Skeletal muscle satellite cell (primary cell): ENCODE data around the gene SF3B4.
"Not testable (repeated sequence)": the region's sequence is repeated elsewhere in the genome, so short reads cannot be mapped to it uniquely, and the experiment has no call there.

Experiments used
- H3K27me3 ChIP-seq: 2 replicates; pipeline ENCODE4 v1.7.0; 2013; ENCODE audit warnings: low read length; ENCODE audit not compliant: control insufficient read depth, insufficient read depth
- H3K36me3 ChIP-seq: 2 replicates; pipeline ENCODE4 v1.7.0; 2013; ENCODE audit warnings: mild to moderate bottlenecking, control low read depth, low read length; ENCODE audit not compliant: insufficient read depth
- H3K4me1 ChIP-seq: 2 replicates; pipeline ENCODE4 v1.7.0; 2013; ENCODE audit warnings: low read length; ENCODE audit not compliant: control insufficient read depth, insufficient read depth
- H3K4me2 ChIP-seq: 2 replicates; pipeline ENCODE4 v1.7.0; 2013; ENCODE audit warnings: mild to moderate bottlenecking, low read length
- H3K4me3 ChIP-seq: 2 replicates; pipeline ENCODE4 v1.7.0; 2013; ENCODE audit warnings: low read length
- H3K9ac ChIP-seq: 2 replicates; pipeline ENCODE4 v1.7.0; 2013; ENCODE audit warnings: mild to moderate bottlenecking, low read depth, low read length, moderate library complexity
- H3K9me3 ChIP-seq: replicated peaks from 2 replicates; pipeline ENCODE4 v1.7.0; 2013; ENCODE audit warnings: mild to moderate bottlenecking, control low read depth, low read length

Gene SF3B4

DNA sequence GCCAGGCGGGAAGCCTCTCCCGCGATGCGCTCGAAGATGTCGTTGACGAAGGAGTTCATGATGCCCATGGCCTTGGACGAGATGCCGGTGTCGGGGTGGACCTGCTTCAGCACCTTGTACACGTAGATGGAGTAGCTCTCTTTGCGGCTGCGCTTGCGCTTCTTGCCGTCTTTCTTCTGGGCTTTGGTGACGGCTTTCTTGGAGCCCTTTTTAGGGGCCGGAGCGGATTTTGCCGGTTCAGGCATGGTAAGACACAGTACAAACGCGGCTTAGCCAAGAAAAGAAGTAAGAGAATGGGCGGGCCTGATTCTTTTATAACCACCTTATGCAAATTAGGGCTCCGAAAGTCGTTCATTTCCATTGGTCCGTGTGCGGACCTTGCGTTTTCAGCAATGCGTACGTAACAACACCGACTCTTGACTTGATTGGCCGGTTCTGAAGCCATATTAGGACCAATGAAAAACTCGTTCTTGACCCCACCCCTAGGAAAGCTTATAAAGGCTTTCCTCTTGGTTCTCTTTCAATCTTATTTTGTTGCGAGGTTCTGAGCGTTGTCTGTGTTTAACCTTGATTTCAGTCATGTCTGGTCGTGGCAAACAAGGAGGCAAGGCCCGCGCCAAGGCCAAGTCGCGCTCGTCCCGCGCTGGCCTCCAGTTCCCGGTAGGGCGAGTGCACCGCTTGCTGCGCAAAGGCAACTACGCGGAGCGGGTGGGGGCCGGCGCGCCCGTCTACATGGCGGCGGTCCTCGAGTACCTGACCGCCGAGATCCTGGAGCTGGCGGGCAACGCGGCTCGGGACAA is 41.0 kb downstream of the SF3B4 start:
- peak overlapping the region; percentile 95 for H3K9ac ChIP-seq
- H3K9me3 ChIP-seq: no peaks in the 10 kb centered on the region
- H3K27me3 ChIP-seq: no peaks in the 10 kb centered on the region
- H3K4me2 ChIP-seq: peak overlapping the region; percentile 86
- peak overlapping the region; percentile 74 for H3K4me3 ChIP-seq
- peaks cover 24% of the 10 kb centered on the region for H3K4me1 ChIP-seq
- H3K36me3 ChIP-seq: no peaks in the 10 kb centered on the region

DNA sequence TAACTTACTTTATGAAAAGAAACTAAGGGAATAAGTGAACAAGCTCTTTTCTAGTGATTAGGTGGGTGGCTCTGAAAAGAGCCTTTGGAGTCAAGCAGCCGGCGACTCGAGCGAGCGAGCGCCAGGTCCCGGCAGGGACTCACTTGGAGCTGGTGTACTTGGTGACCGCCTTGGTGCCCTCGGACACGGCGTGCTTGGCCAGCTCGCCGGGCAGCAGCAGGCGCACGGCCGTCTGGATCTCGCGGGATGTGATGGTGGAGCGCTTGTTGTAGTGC is 41.5 kb downstream of the SF3B4 start:
- H3K27me3 ChIP-seq, H3K36me3 ChIP-seq, H3K9me3 ChIP-seq: not testable (repeated sequence)
- peaks cover 24% of the 10 kb centered on the region for H3K4me1 ChIP-seq
- peak overlapping the region; percentile 86 for H3K4me2 ChIP-seq
- H3K9ac ChIP-seq: peak overlapping the region; percentile 95
- peak overlapping the region; percentile 73 for H3K4me3 ChIP-seq

- Histone ChIP-seq H3K9ac (peak overlapping the region; percentile 95), H3K4me2 (peak overlapping the region; percentile 86), H3K9me3 (no peaks in the 10 kb centered on the region), H3K27me3 (no peaks in the 10 kb centered on the region), H3K36me3 (no peaks in the 10 kb centered on the region), H3K4me1 (peaks cover 24% of the 10 kb centered on the region), H3K4me3 (peak overlapping the region; percentile 73)
Measured at GRCh38 chr1:149885339-149886120, 42.1 kb downstream of the SF3B4 start.

GRCh38 chr1:149884433-149885338 is 42.9 kb downstream of the SF3B4 start:
- Histone ChIP-seq H3K4me2 (peak overlapping the region; percentile 86), H3K9ac (peak overlapping the region; percentile 95), H3K36me3 (no peaks in the 10 kb centered on the region), H3K27me3 (no peaks in the 10 kb centered on the region), H3K4me3 (peak overlapping the region; percentile 73), H3K4me1 (peaks cover 24% of the 10 kb centered on the region), H3K9me3 (no peaks in the 10 kb centered on the region)

DNA sequence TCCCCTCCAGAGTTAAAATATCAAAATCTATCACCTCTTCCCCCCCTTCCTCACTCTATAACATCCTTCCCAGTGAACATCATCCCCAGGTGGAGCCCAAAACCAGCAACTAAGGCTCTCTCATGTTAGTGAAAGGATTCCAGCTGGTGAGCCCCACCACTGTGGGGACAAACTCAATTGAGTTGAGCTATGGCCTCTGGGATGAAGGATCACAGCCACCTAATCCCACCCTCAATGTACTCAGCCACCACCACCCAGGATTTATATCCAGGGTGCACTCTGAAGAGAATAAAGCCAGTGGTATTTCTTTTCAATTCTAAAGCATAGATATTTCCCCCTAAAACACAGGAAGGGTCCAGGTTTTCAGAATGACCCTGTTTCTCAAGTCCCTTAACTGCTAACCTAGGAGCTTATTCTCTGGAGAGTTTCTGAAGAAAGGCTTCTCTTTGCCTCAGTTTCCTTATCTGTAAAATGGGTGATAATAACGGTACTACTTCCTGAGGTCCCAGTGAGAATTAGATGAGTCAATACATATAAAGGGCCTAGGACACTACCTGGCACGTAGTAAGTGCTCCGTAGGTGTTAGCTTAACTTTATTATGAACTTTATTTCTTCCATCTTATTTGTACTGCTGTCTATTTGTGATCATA is 43.9 kb downstream of the SF3B4 start:
- peak overlapping the region; percentile 86 for H3K4me2 ChIP-seq
- H3K9ac ChIP-seq: peak overlapping the region; percentile 95
- peaks cover 19% of the 10 kb centered on the region for H3K4me1 ChIP-seq
- no peaks in the 10 kb centered on the region for H3K9me3 ChIP-seq
- no peaks in the 10 kb centered on the region for H3K36me3 ChIP-seq
- no peaks in the 10 kb centered on the region for H3K27me3 ChIP-seq
- H3K4me3 ChIP-seq: no peak overlapping the region

DNA sequence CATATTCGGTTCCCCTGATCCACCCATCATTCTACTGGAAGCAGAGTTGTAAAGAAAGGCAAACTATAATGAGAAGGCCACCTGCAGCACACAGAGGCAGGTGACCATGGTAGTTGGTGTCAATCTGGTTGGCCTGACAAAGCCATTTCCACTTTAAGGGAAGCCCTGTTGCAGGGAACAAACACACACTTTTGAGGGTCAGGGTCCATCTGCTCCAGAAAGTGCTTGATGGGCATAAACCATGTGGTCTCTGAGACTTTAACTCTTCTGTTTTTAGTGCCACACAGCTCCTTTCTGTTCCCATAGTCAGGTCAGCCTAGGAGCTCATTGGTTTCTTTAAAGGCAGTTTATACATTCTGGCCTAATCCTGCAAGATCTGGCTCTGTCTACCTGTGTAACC is 45.7 kb downstream of the SF3B4 start:
- H3K9ac ChIP-seq: no peak overlapping the region
- no peak overlapping the region for H3K4me3 ChIP-seq
- H3K4me1 ChIP-seq: peaks cover 13% of the 10 kb centered on the region
- no peaks in the 10 kb centered on the region for H3K9me3 ChIP-seq
- H3K27me3 ChIP-seq: no peaks in the 10 kb centered on the region
- H3K4me2 ChIP-seq: no peak overlapping the region
- no peaks in the 10 kb centered on the region for H3K36me3 ChIP-seq

DNA sequence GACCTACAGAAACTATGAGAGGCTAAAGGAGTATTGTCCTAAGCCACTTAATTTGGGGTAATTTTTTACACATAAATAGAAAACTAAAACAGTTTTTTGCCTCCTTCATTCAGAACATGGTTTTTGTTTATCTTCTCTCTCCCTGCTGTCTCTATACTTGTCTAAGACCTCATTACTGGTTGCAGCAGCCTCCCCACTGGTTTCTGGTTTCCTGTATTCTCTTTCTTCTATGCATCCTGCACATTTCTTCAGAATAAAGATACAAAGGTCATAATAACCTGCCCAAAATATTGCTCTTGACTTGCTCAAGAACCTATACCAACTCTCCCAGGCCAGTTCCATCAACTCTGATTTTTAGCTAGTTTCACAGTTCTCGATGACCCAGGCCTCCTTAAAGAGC is 48.0 kb downstream of the SF3B4 start:
- Histone ChIP-seq H3K27me3 (no peaks in the 10 kb centered on the region), H3K4me1 (peaks cover 5% of the 10 kb centered on the region), H3K4me2 (no peak overlapping the region), H3K36me3 (no peaks in the 10 kb centered on the region), H3K4me3 (no peak overlapping the region), H3K9me3 (no peaks in the 10 kb centered on the region), H3K9ac (no peak overlapping the region)

DNA sequence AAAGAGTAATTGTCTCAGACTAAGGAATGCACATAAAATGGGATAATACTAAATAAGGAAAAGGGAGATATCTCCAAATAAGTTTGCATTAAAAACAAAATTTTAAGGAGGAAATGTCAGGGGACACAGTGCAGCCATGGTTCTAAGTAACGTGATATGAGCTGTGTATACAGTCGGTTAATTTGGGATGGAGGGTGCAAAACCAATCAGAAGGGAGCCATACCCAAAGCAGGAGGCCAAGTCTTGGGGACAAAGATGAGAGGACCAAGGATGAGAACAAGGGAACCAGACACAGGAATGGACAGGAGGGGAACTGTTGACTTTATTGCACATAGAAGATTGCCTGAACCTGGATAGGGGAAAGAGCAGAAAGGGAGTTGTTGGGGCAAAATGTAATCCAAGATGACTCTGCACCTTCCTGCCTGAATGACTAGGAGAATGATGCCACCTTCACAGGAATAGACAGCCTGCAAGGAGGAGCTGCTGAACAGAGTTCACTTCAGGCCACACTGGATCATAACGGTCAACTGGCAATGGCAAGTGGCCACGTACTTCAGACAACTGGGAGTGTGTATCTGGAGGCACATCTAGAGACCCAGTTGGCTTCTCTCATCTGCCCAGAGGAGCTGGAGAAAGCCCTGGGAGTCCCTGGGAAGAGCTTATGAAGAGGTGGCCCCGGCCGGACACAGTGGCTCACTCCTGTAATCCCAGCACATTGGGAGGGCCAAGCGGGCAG is 50.2 kb downstream of the SF3B4 start:
- H3K9ac ChIP-seq: no peak overlapping the region
- no peak overlapping the region for H3K4me2 ChIP-seq
- no peaks in the 10 kb centered on the region for H3K4me1 ChIP-seq
- no peaks in the 10 kb centered on the region for H3K9me3 ChIP-seq
- H3K27me3 ChIP-seq: no peaks in the 10 kb centered on the region
- H3K4me3 ChIP-seq: no peak overlapping the region
- no peaks in the 10 kb centered on the region for H3K36me3 ChIP-seq
